NB4 (cell line): ENCODE data around the gene JMJD7.

Source experiments
- DNase-seq: peaks from one replicate; pipeline ENCODE4 v3.0.0; 2010; ENCODE audit warnings: low read depth
- H3K4me3 ChIP-seq: one replicate; pipeline ENCODE4 v1.5.1; 2011; ENCODE audit warnings: mild to moderate bottlenecking, low read depth, low read length, moderate library complexity
- CTCF ChIP-seq: IDR thresholded peaks from one replicate; pipeline ENCODE4 v1.5.1; 2012; ENCODE audit warnings: low read depth, low read length
- MYC ChIP-seq: IDR thresholded peaks from 2 replicates; pipeline ENCODE4 v1.6.1; 2011; ENCODE audit warnings: low read depth, low read length
- POLR2A ChIP-seq: IDR thresholded peaks from 2 replicates; pipeline ENCODE4 v1.6.1; 2011; ENCODE audit warnings: mild to moderate bottlenecking; ENCODE audit not compliant: insufficient read length; ENCODE audit errors: extremely low read depth
- TF ChIP-seq, protein P1 (sequence below): IDR thresholded peaks from 2 replicates; pipeline ENCODE4 v1.6.1; 2011; ENCODE audit warnings: low read depth, low read length

Gene JMJD7

GRCh38 chr15:41782371-41783282 is 45.3 kb upstream of the JMJD7 start:
- no peak overlapping the region for H3K4me3 ChIP-seq
- no peak for TF ChIP-seq POLR2A
- TF ChIP-seq MYC: no peak
- TF ChIP-seq CTCF: no peak
- TF ChIP-seq, protein P1, sequence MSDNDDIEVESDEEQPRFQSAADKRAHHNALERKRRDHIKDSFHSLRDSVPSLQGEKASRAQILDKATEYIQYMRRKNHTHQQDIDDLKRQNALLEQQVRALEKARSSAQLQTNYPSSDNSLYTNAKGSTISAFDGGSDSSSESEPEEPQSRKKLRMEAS: no peak

DNA sequence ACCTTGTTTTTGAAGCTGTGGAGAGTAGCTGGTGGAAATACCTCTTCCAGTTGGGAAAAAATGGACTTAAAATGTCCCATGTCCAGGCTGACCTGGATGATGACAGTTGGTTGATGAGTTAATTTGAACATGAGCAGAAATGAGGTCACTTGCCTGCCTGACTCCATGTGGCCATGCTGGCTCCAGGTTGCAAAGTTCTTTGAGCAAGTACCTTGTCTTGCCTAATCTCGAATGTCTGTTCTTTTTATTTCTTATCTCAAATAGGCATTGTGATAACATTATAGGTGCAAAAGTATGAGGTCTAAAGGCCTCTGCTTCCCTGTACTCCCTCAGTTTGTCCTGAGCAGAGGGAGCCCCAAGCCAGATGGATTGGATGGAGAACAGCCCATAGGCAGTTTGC is 44.6 kb upstream of the JMJD7 start:
- peak; percentile 40 for DNase-seq
- TF ChIP-seq MYC (no peak), POLR2A (no peak), CTCF (no peak)
- TF ChIP-seq, protein P1: no peak
- H3K4me3 ChIP-seq: no peak overlapping the region

More at GRCh38 chr15:41782371-41783282, 45.3 kb upstream of the JMJD7 start:
- peak; percentile 83 for DNase-seq

GRCh38 chr15:41788262-41788661 is 39.6 kb upstream of the JMJD7 start:
- TF ChIP-seq, protein P1: no peak
- TF ChIP-seq CTCF (no peak), MYC (no peak), POLR2A (no peak)
- no peak overlapping the region for H3K4me3 ChIP-seq
- DNase-seq: no peak

GRCh38 chr15:41789236-41789635 is 38.7 kb upstream of the JMJD7 start:
- no peak for DNase-seq
- no peak for TF ChIP-seq CTCF
- no peak overlapping the region for H3K4me3 ChIP-seq

- TF ChIP-seq POLR2A: no peak
- no peak for TF ChIP-seq MYC
- TF ChIP-seq, protein P1: no peak
- no peak for TF ChIP-seq CTCF
- H3K4me3 ChIP-seq: no peak overlapping the region
- DNase-seq: no peak
These were observed 38.2 kb upstream of the JMJD7 start for GRCh38 chr15:41789662-41790061.

- no peak for DNase-seq
- TF ChIP-seq CTCF: no peak
- TF ChIP-seq, protein P1: no peak
- TF ChIP-seq MYC: no peak
- TF ChIP-seq POLR2A: no peak
- no peak overlapping the region for H3K4me3 ChIP-seq
These were observed 37.7 kb upstream of the JMJD7 start for GRCh38 chr15:41790169-41790568.
